ENCODE data around the gene LDLRAD2.

GRCh38 chr1:21865943-21866706 lies 54.1 kb downstream of the LDLRAD2 start:
- TF ChIP-seq POLR2AphosphoS5 (IDR thresholded peaks at IDR 0.05; ENCODE audit: low read depth, low read length) (no peak), POLR2A (IDR thresholded peaks at IDR 0.05; ENCODE audit: low read depth, low read length) (no peak)
